HG03460 (cell line): ENCODE data around the gene MOV10L1.

Experiments
- ATAC-seq: cut with Tn5 transposase; IDR thresholded peaks from one replicate; pipeline ENCODE4 v1.9.1; 2021; ENCODE audit not compliant: unreplicated experiment

MOV10L1 gene

GRCh38 chr22:50101870-50102565 lies 12.2 kb downstream of the MOV10L1 start:
- ATAC-seq: no peak

GRCh38 chr22:50102946-50103345 lies 13.1 kb downstream of the MOV10L1 start:
- ATAC-seq: no peak

- no peak for ATAC-seq
Measured at GRCh38 chr22:50104141-50104544, 14.3 kb downstream of the MOV10L1 start.

GRCh38 chr22:50105208-50106100 lies 15.6 kb downstream of the MOV10L1 start:
- ATAC-seq: no peak

GRCh38 chr22:50107529-50107928 lies 17.7 kb downstream of the MOV10L1 start:
- ATAC-seq: no peak

- ATAC-seq: no peak
Measured at GRCh38 chr22:50111056-50111455, 21.2 kb downstream of the MOV10L1 start.

- ATAC-seq: no peak
Measured at GRCh38 chr22:50112151-50113118, 22.6 kb downstream of the MOV10L1 start.

- ATAC-seq: no peak
Measured at GRCh38 chr22:50114221-50115021, 24.6 kb downstream of the MOV10L1 start.

GRCh38 chr22:50115693-50116092 lies 25.9 kb downstream of the MOV10L1 start:
- ATAC-seq: no peak

GRCh38 chr22:50117168-50117762 lies 27.5 kb downstream of the MOV10L1 start:
- ATAC-seq: no peak

- no peak for ATAC-seq
Measured at GRCh38 chr22:50118129-50118528, 28.3 kb downstream of the MOV10L1 start.

- ATAC-seq: no peak
Measured at GRCh38 chr22:50118557-50119168, 28.9 kb downstream of the MOV10L1 start.

- ATAC-seq: no peak
Measured at GRCh38 chr22:50119169-50119767, 29.5 kb downstream of the MOV10L1 start.

- ATAC-seq: no peak
Measured at GRCh38 chr22:50119768-50120251, 30.0 kb downstream of the MOV10L1 start.

GRCh38 chr22:50121202-50121740 lies 31.5 kb downstream of the MOV10L1 start:
- ATAC-seq: no peak

- ATAC-seq: no peak
Measured at GRCh38 chr22:50123119-50123518, 33.3 kb downstream of the MOV10L1 start.

- no peak for ATAC-seq
Measured at GRCh38 chr22:50125029-50125428, 35.2 kb downstream of the MOV10L1 start.

GRCh38 chr22:50129121-50129736 lies 39.4 kb downstream of the MOV10L1 start:
- no peak for ATAC-seq
